ENCODE measurements around the gene C1QTNF9B. TPM values are rescaled to one million over a fixed set of nuclear protein-coding genes. Genes with fewer than 3 reads are reported as not detected.

C1QTNF9B gene
- total and polyA plus RNA-seq, 12 donors: 0.24 TPM; not detected in 11

DNA sequence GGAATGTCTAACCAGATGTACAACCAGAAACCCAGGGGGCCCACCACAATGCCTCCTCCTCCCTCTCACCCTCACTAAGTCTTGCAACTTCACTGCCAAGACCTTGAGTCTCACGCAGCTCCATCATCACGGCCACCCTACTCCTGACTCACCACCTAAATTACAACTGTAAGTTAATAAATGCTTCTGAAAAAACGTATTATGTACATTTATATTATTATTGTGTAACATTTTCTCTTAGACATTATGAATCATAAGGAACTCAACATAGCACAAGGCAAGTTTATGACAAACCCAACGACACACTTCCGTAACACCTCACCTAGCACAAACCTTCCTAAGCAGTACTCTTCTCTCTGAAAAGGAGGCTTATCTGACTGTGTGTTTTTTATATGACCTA, 28.8 kb downstream of the C1QTNF9B start:
- Histone ChIP-seq H3K9me3 (replicated peaks in 1 of 3) (no peaks in the 10 kb centered on the region), H3K27ac (no peak overlapping the region), H3K27me3 (no peaks in the 10 kb centered on the region), H3K4me1 (replicated peaks in 1 of 2) (no peaks in the 10 kb centered on the region), H3K36me3 (replicated peaks in 1 of 2) (no peaks in the 10 kb centered on the region), H3K4me3 (no peak overlapping the region)
- DNase-seq: peak in 2 of 7 donors; percentile 16 to 31
- WGBS, 4 donors: 53 to 68% (median 63%) methylated on average over 5 of the region's 5 CpGs
- intact Hi-C loops (cut with DNase I): loop anchor here in 1 of 2 donors (5.0 kb wide), 1 partner anchor 401 kb away; no protein-coding TSS in a partner anchor
- TF ChIP-seq POLR2A (IDR thresholded peaks at IDR 0.05): no peak
- no peak for TF ChIP-seq CTCF (IDR thresholded peaks at IDR 0.05)

GRCh38 chr13:23867027-23867491, 30.2 kb downstream of the C1QTNF9B start:
- 90 to 96% (median 94%) methylated on average over 8 of the region's 8 CpGs for WGBS, 4 donors
- H3K27me3 ChIP-seq: no peaks in the 10 kb centered on the region
- TF ChIP-seq POLR2A (IDR thresholded peaks at IDR 0.05): no peak
- TF ChIP-seq CTCF (IDR thresholded peaks at IDR 0.05): no peak
- H3K27ac ChIP-seq: no peak overlapping the region
- no peak for DNase-seq
- no peak overlapping the region for H3K4me3 ChIP-seq
- no peaks in the 10 kb centered on the region for H3K36me3 ChIP-seq (replicated peaks in 1 of 2)
- no peaks in the 10 kb centered on the region for H3K4me1 ChIP-seq (replicated peaks in 1 of 2)
- H3K9me3 ChIP-seq (replicated peaks in 1 of 3): no peaks in the 10 kb centered on the region
- intact Hi-C loops (cut with DNase I): loop anchor here in 1 of 2 donors (5.0 kb wide), 1 partner anchor 400 kb away; no protein-coding TSS in a partner anchor

- intact Hi-C loops (cut with DNase I): loop anchor here in 1 of 2 donors (5.0 kb wide), 1 partner anchor 399 kb away; no protein-coding TSS in a partner anchor
- DNase-seq: no peak
- no peaks in the 10 kb centered on the region for H3K4me1 ChIP-seq (replicated peaks in 1 of 2)
- H3K9me3 ChIP-seq (replicated peaks in 1 of 3): no peaks in the 10 kb centered on the region
- no peak overlapping the region for H3K4me3 ChIP-seq
- no peak overlapping the region for H3K27ac ChIP-seq
- WGBS, 4 donors: 89 to 96% (median 92%) methylated on average over 9 of the region's 9 CpGs
- TF ChIP-seq CTCF (IDR thresholded peaks at IDR 0.05) (no peak), POLR2A (IDR thresholded peaks at IDR 0.05) (no peak)
- H3K36me3 ChIP-seq (replicated peaks in 1 of 2): no peaks in the 10 kb centered on the region
- H3K27me3 ChIP-seq: no peaks in the 10 kb centered on the region
Observed at GRCh38 chr13:23866420-23867026, 30.8 kb downstream of the C1QTNF9B start.

DNA sequence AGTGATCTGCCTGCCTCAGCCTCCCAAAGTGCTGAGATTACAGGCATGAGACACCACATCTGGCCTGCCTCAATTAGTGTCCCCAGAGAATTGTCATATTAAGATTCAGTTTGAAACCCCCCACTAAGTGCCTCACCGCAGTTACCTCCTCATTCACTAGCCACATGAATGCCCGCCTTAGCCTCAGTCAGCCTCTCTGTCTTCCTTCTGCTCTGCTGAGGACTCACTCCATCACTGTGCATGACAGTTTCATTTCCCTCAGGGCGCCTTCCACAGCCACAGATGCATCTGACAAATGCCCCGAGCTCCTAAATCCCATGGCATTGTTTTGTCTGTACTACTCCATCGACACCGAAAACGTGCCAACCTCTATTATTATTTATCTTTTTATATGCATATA, 31.4 kb downstream of the C1QTNF9B start:
- DNase-seq: no peak
- H3K27ac ChIP-seq: no peak overlapping the region
- no peaks in the 10 kb centered on the region for H3K4me1 ChIP-seq (replicated peaks in 1 of 2)
- H3K4me3 ChIP-seq: no peak overlapping the region
- no peak for TF ChIP-seq CTCF (IDR thresholded peaks at IDR 0.05)
- TF ChIP-seq POLR2A (IDR thresholded peaks at IDR 0.05): no peak
- WGBS, 4 donors: 87 to 94% (median 90%) methylated on average over 7 of the region's 7 CpGs
- no peaks in the 10 kb centered on the region for H3K36me3 ChIP-seq (replicated peaks in 1 of 2)
- H3K9me3 ChIP-seq (replicated peaks in 1 of 3): no peaks in the 10 kb centered on the region
- intact Hi-C loops (cut with DNase I): loop anchor here in 1 of 2 donors (5.0 kb wide), 1 partner anchor 399 kb away; no protein-coding TSS in a partner anchor
- no peaks in the 10 kb centered on the region for H3K27me3 ChIP-seq

Data from adrenal gland (tissue), 12 donors.